ENCODE measurements around the gene GUCY1B1. TPM values are rescaled to one million over a fixed set of nuclear protein-coding genes. Genes with fewer than 3 reads are reported as not detected.

GUCY1B1 gene
- total RNA-seq, 6 experiments from 2014 or later: 1.6 to 5.6 (median 3.9) TPM

- no peak for DNase-seq
- Histone ChIP-seq H3K27ac (no peak overlapping the region), H3K9me3 (no peaks in the 10 kb centered on the region), H3K36me3 (no peaks in the 10 kb centered on the region), H3K27me3 (no peaks in the 10 kb centered on the region), H3K4me3 (no peak overlapping the region), H3K4me1 (no peaks in the 10 kb centered on the region)
- no peak for ATAC-seq
- intact Hi-C loops (cut with DNase I): no loop called here
- TF ChIP-seq POLR2A (IDR thresholded peaks at IDR 0.05) (no peak), CTCF (IDR thresholded peaks at IDR 0.05) (no peak)
- 23% methylated on average over 1 of the region's 1 CpG for WGBS (ENCODE audit: insufficient coverage, low coverage, low lambda C conversion rate, missing lambda C conversion rate)
Measured at GRCh38 chr4:155713911-155714310, 44.9 kb upstream of the GUCY1B1 start.

- H3K4me1 ChIP-seq: no peaks in the 10 kb centered on the region
- DNase-seq (no peak), ATAC-seq (no peak)
- no peaks in the 10 kb centered on the region for H3K36me3 ChIP-seq
- no peak overlapping the region for H3K27ac ChIP-seq
- 50% methylated on average over 1 of the region's 1 CpG for WGBS (ENCODE audit: insufficient coverage, low coverage, low lambda C conversion rate, missing lambda C conversion rate)
- H3K4me3 ChIP-seq: no peak overlapping the region
- TF ChIP-seq CTCF (IDR thresholded peaks at IDR 0.05): no peak
- no peak for TF ChIP-seq POLR2A (IDR thresholded peaks at IDR 0.05)
- no peaks in the 10 kb centered on the region for H3K27me3 ChIP-seq
- H3K9me3 ChIP-seq: no peaks in the 10 kb centered on the region
- intact Hi-C loops (cut with DNase I): no loop called here
Measured at GRCh38 chr4:155722336-155722735, 36.5 kb upstream of the GUCY1B1 start.

- Histone ChIP-seq H3K4me1 (no peaks in the 10 kb centered on the region), H3K27ac (no peak overlapping the region), H3K36me3 (no peaks in the 10 kb centered on the region), H3K9me3 (no peaks in the 10 kb centered on the region), H3K4me3 (no peak overlapping the region), H3K27me3 (no peaks in the 10 kb centered on the region)
- intact Hi-C loops (cut with DNase I): no loop called here
- ATAC-seq: peak in 1 of 4 donors; percentile 67
- WGBS (ENCODE audit: insufficient coverage, low coverage, low lambda C conversion rate, missing lambda C conversion rate): 82% methylated on average over 5 of the region's 7 CpGs
- no peak for DNase-seq
- no peak for TF ChIP-seq CTCF (IDR thresholded peaks at IDR 0.05)
- TF ChIP-seq POLR2A (IDR thresholded peaks at IDR 0.05): no peak
Measured at GRCh38 chr4:155722816-155723499, 35.9 kb upstream of the GUCY1B1 start.

- Histone ChIP-seq H3K4me1 (no peaks in the 10 kb centered on the region), H3K9me3 (no peaks in the 10 kb centered on the region), H3K27ac (no peak overlapping the region), H3K4me3 (no peak overlapping the region), H3K36me3 (no peaks in the 10 kb centered on the region), H3K27me3 (no peaks in the 10 kb centered on the region)
- no peak for ATAC-seq
- DNase-seq: no peak
- intact Hi-C loops (cut with DNase I): no loop called here
- 33% methylated on average over 3 of the region's 3 CpGs for WGBS (ENCODE audit: insufficient coverage, low coverage, low lambda C conversion rate, missing lambda C conversion rate)
- TF ChIP-seq POLR2A (IDR thresholded peaks at IDR 0.05): no peak
- no peak for TF ChIP-seq CTCF (IDR thresholded peaks at IDR 0.05)
Measured at GRCh38 chr4:155724731-155725130, 34.1 kb upstream of the GUCY1B1 start.
